Tracheal epithelial cell (primary cell): Measurements from ENCODE around the gene ETV2. TPM values are rescaled to one million over a fixed set of nuclear protein-coding genes. Genes with fewer than 3 reads are reported as not detected.

Experiments used
- total RNA-seq: library from RNA; depleted of rRNA; stranded (reverse); fragments of >200 nt; gene quantifications from 2 replicates; pipeline ENCODE4 v1.2.1, GENCODE V29; 2014

The ETV2 gene
- total RNA-seq, result not detected in 2 replicates

GRCh38 chr19:35641515-35642151 lies at the start of gene ETV2:
Gene ETV2, plus strand, starts transcription at chr19:35641745. Its CDS starts 716 bp downstream, at chr19:35642461.

GRCh38 chr19:35612559-35613321 lies 28.8 kb upstream of the ETV2 start, which contains the start of gene HAUS5:
Gene HAUS5, plus strand, starts transcription at chr19:35612735. Its CDS starts 60 bp downstream, at chr19:35612795.

GRCh38 chr19:35628565-35629331 lies 12.8 kb upstream of the ETV2 start, which contains the start of gene RBM42:
Gene RBM42, plus strand, starts transcription at chr19:35629036. Its CDS starts 118 bp downstream, at chr19:35629154.

GRCh38 chr19:35648017-35648961 lies 6.7 kb downstream of the ETV2 start, which contains the start of gene COX6B1:
Gene COX6B1, plus strand, starts transcription at chr19:35648323. Its CDS starts 2,921 bp downstream, at chr19:35651244.

GRCh38 chr19:35666251-35666913 lies 24.8 kb downstream of the ETV2 start, which contains the start of gene UPK1A:
Gene UPK1A, plus strand, starts transcription at chr19:35666517. Its CDS starts 296 bp downstream, at chr19:35666813.

Other genes starting within 250 kb of the ETV2 start
- 0.24 TPM in 1 of 2 replicates, not detected in the other for gene FFAR2, start 193.5 kb upstream of the ETV2 start, total RNA-seq
- 3.1 TPM in 1 of 2 replicates, not detected in the other for gene KRTDAP, start 151.3 kb upstream of the ETV2 start, total RNA-seq
- gene DMKN, start 128.1 kb upstream of the ETV2 start, total RNA-seq, result 75.0 and 131 TPM in 2 replicates
- 2.3 and 16.6 TPM in 2 replicates for gene SBSN, start 113.4 kb upstream of the ETV2 start, total RNA-seq
- gene GAPDHS, start 108.3 kb upstream of the ETV2 start, total RNA-seq, result not detected in 2 replicates
- gene TMEM147, start 96.1 kb upstream of the ETV2 start, total RNA-seq, result 132 and 141 TPM in 2 replicates
- not detected in 2 replicates for gene ATP4A, start 78.1 kb upstream of the ETV2 start, total RNA-seq
- not detected in 2 replicates for gene PMIS2, start 55.6 kb upstream of the ETV2 start, total RNA-seq
- 3.8 and 7.5 TPM in 2 replicates for gene HAUS5, start 29.0 kb upstream of the ETV2 start, total RNA-seq
- gene RBM42, start 12.7 kb upstream of the ETV2 start, total RNA-seq, result 40.9 and 48.0 TPM in 2 replicates
- 309 and 377 TPM in 2 replicates for gene COX6B1, start 6.6 kb downstream of the ETV2 start, total RNA-seq
- not detected in 2 replicates for gene UPK1A, start 24.8 kb downstream of the ETV2 start, total RNA-seq
- gene ZBTB32, start 62.8 kb downstream of the ETV2 start, total RNA-seq, result not detected in 2 replicates
- gene KMT2B, start 76.3 kb downstream of the ETV2 start, total RNA-seq, result 6.7 and 7.9 TPM in 2 replicates
- gene IGFLR1, start 100.7 kb downstream of the ETV2 start, total RNA-seq, result not detected in 2 replicates
- gene U2AF1L4, start 103.7 kb downstream of the ETV2 start, total RNA-seq, result 3.2 and 5.3 TPM in 2 replicates
- 15.9 and 18.1 TPM in 2 replicates for gene PSENEN, start 103.9 kb downstream of the ETV2 start, total RNA-seq
- gene LIN37, start 106.8 kb downstream of the ETV2 start, total RNA-seq, result 6.4 and 8.0 TPM in 2 replicates
- 0.43 TPM in 1 of 2 replicates, not detected in the other for gene HSPB6, start 115.3 kb downstream of the ETV2 start, total RNA-seq
- gene PROSER3, start 116.4 kb downstream of the ETV2 start, total RNA-seq, result 2.9 and 4.0 TPM in 2 replicates
- gene ARHGAP33, start 133.8 kb downstream of the ETV2 start, total RNA-seq, result under 0.01 TPM in 1 of 2 replicates, not detected in the other
- gene PRODH2, start 171.1 kb downstream of the ETV2 start, total RNA-seq, result not detected in 2 replicates
- not detected in 2 replicates for gene NPHS1, start 210.8 kb downstream of the ETV2 start, total RNA-seq
- gene KIRREL2, start 215.2 kb downstream of the ETV2 start, total RNA-seq, result not detected in 2 replicates
- gene APLP1, start 226.8 kb downstream of the ETV2 start, total RNA-seq, result 1.7 TPM in 1 of 2 replicates, not detected in the other